Progenitor cell of endocrine pancreas (in vitro differentiated cells): ENCODE measurements around the gene STK32B. TPM values are rescaled to one million over a fixed set of nuclear protein-coding genes. Genes with fewer than 3 reads are reported as not detected.

ENCODE experiments used
- DNase-seq: peaks from one replicate; pipeline ENCODE4 v3.0.0; 2021; ENCODE audit warnings: low spot score; ENCODE audit not compliant: unreplicated experiment
- H3K27ac Mint-ChIP-seq: 2 replicates; pipeline ENCODE4 v1.8.0; 2021; ENCODE audit warnings: mild to moderate bottlenecking, moderate library complexity, mixed read lengths
- H3K27me3 Mint-ChIP-seq: 2 replicates; pipeline ENCODE4 v1.8.0; 2021; ENCODE audit warnings: mixed read lengths
- H3K36me3 Mint-ChIP-seq: 2 replicates; pipeline ENCODE4 v1.8.0; 2022; ENCODE audit warnings: mixed read lengths; ENCODE audit not compliant: insufficient read depth
- H3K4me1 Mint-ChIP-seq: 2 replicates; pipeline ENCODE4 v1.8.0; 2021; ENCODE audit warnings: low read depth, mixed read lengths
- H3K4me3 Mint-ChIP-seq: 2 replicates; pipeline ENCODE4 v1.8.0; 2021; ENCODE audit warnings: low read depth, mild to moderate bottlenecking, moderate library complexity, mixed read lengths
- H3K9me3 Mint-ChIP-seq: 2 replicates; pipeline ENCODE4 v1.8.0; 2021; ENCODE audit warnings: low read depth, mixed read lengths
- total RNA-seq: library from RNA; stranded (reverse); gene quantifications from 2 replicates; pipeline ENCODE4 v1.2.1, GENCODE V29; 2021
- TF ChIP-seq, protein P1 (sequence below): fragments of 200-600 bp; sonication (generic); IDR thresholded peaks from one replicate; pipeline ENCODE4 v1.5.0; 2021; ENCODE audit warnings: antibody characterized with exemption, mild to moderate bottlenecking; ENCODE audit not compliant: unreplicated experiment

The STK32B gene
- total RNA-seq, 1 donor from 2014 or later = 0.36 TPM

DNA sequence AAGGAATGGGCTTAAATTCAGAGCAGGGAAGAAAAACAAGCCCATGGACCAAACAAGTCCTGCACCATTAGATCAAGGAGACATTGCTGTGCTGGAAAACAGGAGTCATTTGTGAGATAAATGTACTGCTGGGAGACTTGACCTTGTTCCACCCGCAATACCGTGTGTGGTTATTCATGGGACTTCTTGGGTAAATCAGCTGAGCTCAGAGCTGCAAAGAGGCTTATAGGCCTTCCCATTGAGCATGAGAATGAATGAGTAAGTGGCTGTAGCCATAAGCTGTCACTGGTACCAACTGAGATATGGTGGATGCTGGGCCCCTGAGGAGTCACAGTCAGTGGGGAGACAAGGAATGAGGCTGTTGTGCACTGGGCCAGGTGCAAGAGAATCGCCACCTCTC, 29.7 kb upstream of the STK32B start:
- TF ChIP-seq, protein P1, sequence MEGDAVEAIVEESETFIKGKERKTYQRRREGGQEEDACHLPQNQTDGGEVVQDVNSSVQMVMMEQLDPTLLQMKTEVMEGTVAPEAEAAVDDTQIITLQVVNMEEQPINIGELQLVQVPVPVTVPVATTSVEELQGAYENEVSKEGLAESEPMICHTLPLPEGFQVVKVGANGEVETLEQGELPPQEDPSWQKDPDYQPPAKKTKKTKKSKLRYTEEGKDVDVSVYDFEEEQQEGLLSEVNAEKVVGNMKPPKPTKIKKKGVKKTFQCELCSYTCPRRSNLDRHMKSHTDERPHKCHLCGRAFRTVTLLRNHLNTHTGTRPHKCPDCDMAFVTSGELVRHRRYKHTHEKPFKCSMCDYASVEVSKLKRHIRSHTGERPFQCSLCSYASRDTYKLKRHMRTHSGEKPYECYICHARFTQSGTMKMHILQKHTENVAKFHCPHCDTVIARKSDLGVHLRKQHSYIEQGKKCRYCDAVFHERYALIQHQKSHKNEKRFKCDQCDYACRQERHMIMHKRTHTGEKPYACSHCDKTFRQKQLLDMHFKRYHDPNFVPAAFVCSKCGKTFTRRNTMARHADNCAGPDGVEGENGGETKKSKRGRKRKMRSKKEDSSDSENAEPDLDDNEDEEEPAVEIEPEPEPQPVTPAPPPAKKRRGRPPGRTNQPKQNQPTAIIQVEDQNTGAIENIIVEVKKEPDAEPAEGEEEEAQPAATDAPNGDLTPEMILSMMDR = no peak
- no peaks in the 10 kb centered on the region for H3K9me3 Mint-ChIP-seq
- DNase-seq = no peak
- peaks cover 5% of the 10 kb centered on the region for H3K4me1 Mint-ChIP-seq
- no peak overlapping the region for H3K4me3 Mint-ChIP-seq
- peaks cover 50% of the 10 kb centered on the region for H3K27me3 Mint-ChIP-seq
- no peaks in the 10 kb centered on the region for H3K36me3 Mint-ChIP-seq
- no peak overlapping the region for H3K27ac Mint-ChIP-seq

DNA sequence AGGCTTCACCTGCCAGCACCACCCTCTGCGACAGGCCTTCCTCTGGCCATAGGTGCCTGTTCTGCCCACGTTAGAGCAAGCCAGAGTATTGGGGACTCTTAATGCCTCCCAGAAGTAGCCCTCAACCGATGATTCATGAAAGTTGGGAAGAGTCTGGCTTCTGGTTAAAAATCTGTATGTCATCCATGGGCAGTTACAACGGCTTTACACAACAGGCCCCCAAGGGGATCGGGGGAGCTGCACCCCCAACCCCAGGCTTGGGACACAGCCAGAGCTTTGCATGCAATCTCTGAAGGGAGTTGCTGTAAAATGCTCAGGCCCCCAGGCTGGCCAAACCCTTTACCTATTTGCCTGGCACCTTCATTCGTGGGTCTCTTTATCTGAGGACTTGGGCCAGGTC, 26.6 kb upstream of the STK32B start:
- H3K36me3 Mint-ChIP-seq = no peaks in the 10 kb centered on the region
- TF ChIP-seq, protein P1 = no peak
- no peak overlapping the region for H3K4me3 Mint-ChIP-seq
- H3K27me3 Mint-ChIP-seq = peaks cover 54% of the 10 kb centered on the region
- H3K27ac Mint-ChIP-seq = no peak overlapping the region
- no peaks in the 10 kb centered on the region for H3K4me1 Mint-ChIP-seq
- no peak for DNase-seq
- no peaks in the 10 kb centered on the region for H3K9me3 Mint-ChIP-seq

DNA sequence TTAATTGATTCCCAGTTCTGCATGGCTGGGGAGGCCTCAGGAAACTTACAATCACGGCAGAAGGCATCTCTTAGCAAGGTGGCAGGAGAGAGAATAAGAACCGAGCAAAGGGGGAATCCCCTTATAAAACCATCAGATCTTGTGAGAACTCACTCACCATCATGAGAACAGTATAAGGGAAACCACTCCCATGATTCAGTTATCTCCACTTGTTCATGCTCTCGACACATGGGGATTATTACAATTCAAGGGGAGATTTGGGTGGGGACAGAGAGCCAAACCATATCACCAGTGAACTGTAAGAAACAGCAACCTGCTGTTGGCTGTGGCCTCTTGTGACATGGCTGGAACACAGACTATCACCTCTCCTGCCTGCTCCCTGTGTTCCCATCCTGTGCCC, 24.9 kb upstream of the STK32B start:
- Mint-ChIP-seq H3K4me3 (no peak overlapping the region), H3K4me1 (no peaks in the 10 kb centered on the region), H3K27me3 (peaks cover 46% of the 10 kb centered on the region), H3K9me3 (no peaks in the 10 kb centered on the region), H3K27ac (no peak overlapping the region), H3K36me3 (no peaks in the 10 kb centered on the region)
- TF ChIP-seq, protein P1 = no peak
- DNase-seq = no peak

DNA sequence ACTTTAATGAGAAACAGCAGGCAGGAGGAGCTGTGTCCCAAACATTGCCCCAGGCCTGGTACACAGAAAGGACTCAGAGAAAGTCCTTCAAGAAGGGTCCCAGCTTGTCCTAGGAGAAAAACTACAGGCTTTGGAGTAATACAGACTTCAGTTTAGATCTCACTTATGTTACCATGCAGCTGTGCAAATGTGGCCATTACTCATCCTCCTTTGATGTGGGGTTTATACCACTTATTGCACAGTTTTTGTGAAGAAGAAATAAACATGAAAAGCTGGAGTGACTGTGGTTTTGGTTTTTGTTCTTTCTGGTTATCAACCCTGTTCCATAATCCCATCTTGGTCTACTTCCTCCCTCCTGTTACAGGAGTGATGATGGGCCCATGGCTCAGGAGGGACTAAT, 23.9 kb upstream of the STK32B start:
- no peaks in the 10 kb centered on the region for H3K36me3 Mint-ChIP-seq
- no peak overlapping the region for H3K4me3 Mint-ChIP-seq
- no peaks in the 10 kb centered on the region for H3K9me3 Mint-ChIP-seq
- no peak for DNase-seq
- H3K27me3 Mint-ChIP-seq = peaks cover 40% of the 10 kb centered on the region
- H3K4me1 Mint-ChIP-seq = no peaks in the 10 kb centered on the region
- H3K27ac Mint-ChIP-seq = no peak overlapping the region
- TF ChIP-seq, protein P1 = no peak

DNA sequence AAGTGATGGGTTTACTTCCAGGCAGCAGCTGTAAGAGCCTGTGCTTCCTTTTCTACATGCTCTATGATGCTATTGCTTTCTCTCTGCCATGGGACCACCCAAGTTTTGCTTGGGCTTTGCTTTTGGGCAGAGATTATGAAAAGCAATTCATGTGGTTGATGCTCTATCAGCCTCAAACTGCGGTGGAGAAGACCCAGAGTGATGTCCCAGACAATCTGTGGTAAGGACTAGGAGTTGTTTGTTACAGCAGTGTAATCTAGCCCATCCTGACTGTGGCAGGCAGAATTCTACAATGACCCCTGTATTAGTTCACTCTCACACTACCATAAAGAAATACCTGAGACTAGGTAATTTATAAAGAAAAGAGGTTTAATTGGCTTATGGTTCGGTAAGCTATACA, 22.8 kb upstream of the STK32B start:
- no peaks in the 10 kb centered on the region for H3K36me3 Mint-ChIP-seq
- H3K27me3 Mint-ChIP-seq = peaks cover 36% of the 10 kb centered on the region
- H3K27ac Mint-ChIP-seq = no peak overlapping the region
- no peaks in the 10 kb centered on the region for H3K9me3 Mint-ChIP-seq
- H3K4me1 Mint-ChIP-seq = no peaks in the 10 kb centered on the region
- H3K4me3 Mint-ChIP-seq = no peak overlapping the region
- TF ChIP-seq, protein P1 = no peak
- DNase-seq = no peak
